ENCODE data around the gene SEC14L2. TPM values are rescaled to one million over a fixed set of nuclear protein-coding genes. Genes with fewer than 3 reads are reported as not detected.

Gene SEC14L2
- total RNA-seq, result 1.5 TPM
- long read RNA-seq, full-length matches to known transcripts, result 1 of 2 reads
- long read RNA-seq, partial matches to known transcripts, result 0 of 2 reads
- long read RNA-seq, other reads (novel, unspliced or antisense), result 1 of 2 reads

DNA sequence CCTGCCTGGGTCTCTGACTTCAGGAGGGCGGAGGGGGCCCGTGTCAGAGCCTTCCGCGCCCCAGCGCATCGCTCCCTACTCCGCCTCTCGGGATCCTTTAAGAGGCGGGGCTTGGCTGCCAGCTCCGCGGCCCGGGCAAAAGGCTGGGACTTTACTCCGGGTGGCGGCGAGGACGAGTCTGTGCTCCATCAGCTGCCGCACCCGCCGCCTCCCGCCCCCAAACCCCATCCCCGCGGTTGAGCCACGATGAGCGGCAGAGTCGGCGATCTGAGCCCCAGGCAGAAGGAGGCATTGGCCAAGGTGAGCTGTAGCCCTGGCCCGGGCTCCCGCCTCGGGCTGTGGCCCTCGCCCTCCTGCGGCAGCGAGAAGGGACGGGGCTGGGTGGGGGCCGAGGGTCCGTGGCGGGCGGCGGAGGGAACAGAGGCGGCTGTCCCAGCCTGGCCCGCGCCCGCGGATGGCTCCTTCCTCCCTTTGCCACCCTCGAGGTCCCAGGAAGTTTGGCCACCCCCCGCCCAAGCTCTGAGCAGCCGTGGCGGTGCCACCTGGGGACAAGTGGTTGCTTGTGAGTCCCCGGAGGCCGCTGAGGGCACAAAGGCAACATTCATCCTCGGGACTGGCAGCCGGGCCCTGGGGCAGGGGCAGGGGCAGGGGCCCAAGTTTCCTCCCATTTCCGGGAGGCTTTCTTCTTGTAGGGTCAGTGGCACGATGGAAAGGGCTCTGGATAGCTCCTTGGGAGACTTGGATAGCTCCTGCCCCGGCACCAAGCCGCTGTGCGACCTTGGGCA lies at the start of gene SEC14L2:
Gene SEC14L2 (plus strand): TSS at position 148 of the 785 bp plus-strand sequence. CDS start 99 bp downstream, at position 247.
- peak; percentile 82 for DNase-seq
- intact Hi-C loops (cut with DNase I), result no loop called here
- peak; percentile 82 for ATAC-seq (ENCODE audit: poor library complexity)

DNA sequence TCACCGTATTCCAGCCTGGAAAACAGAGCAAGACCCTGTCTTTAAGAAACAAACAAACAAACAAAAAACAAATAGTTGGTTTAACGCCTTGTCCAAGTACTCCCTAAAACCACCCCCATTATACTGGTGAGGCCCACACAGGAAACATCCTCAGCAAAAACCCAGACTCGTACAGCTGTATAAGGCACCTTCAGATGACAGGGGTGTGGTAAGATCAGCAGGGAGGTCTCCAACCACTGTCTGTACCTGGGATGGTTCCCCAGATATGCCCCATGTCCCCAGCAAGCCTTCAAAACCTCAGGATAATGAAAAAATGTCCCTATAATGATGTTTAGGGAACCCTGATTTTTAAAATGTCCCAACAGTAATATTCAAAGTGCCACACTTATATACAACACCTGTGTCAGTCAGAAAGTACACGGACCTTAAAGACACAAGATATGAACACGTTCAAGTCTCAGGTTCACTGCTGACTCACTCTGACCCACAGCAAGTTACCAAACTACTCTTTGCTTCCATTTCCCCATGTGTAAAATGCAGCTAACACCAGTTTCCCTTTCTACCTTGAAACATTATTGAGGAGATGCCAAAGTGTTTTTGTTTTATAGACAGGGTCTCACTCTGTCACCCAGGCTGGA lies 49.4 kb upstream of the SEC14L2 start:
- ATAC-seq (ENCODE audit: poor library complexity), result no peak
- DNase-seq, result no peak

DNA sequence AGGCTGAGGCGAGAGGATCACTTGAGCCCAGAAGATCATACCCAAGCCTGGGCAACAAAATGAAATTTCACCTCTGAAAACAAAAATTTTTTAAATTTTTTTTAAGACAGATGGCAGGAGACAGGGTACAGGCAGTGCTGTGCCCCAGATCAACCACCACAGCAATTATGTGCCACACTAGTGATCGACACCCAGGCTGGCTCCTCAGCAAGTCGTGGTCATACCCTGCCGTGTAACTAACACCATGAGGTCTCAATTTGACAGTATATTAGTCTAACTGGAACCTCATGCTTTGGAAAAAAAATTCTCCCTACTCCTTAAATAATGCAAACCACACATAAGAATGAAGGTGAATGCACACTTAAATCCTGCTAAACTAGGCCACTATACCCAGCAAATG lies 48.4 kb upstream of the SEC14L2 start:
- no peak for ATAC-seq (ENCODE audit: poor library complexity)
- intact Hi-C loops (cut with DNase I), result no loop called here
- no peak for DNase-seq

More for the DNA sequence above, 49.4 kb upstream of the SEC14L2 start:
- intact Hi-C loops (cut with DNase I), result no loop called here

DNA sequence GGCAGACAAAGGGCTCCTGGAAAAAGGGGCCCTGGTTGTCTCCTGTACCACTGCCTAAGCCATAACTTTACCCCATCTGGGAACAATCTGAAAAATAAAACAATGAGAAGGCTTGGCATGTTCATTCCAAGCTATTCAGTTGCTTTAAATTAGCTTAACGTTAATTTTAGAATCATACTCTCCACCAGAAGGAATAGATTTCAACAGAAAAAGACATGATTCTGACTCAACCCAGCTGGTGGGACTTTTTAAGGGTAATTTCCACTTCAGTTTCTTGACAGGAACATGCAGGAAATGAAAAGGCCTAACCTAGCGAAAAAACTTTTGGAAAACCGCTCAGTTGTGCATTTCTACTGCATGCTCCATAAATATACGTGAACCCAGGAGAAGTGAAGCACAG lies 48.0 kb upstream of the SEC14L2 start:
- intact Hi-C loops (cut with DNase I), result no loop called here
- ATAC-seq (ENCODE audit: poor library complexity), result no peak
- no peak for DNase-seq

DNA sequence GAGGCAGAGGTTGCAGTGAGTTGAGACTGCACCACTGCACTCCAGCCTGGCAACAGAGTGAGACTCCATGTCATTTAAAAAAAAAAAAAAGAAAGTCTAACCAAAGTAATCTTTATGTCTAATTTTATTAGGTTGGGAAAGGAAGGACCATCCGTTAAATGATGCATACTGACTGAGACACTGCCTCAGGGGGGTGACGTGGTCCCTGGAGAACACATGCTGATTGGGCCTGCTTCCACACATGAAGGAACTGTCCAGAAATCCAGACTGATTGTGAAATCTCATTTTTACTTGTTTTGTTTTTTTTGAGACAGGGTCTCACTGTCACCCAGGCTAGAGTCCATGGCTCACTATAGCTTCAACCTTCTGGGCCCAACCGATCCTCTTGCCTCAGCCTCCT lies 45.6 kb upstream of the SEC14L2 start:
- no peak for DNase-seq
- ATAC-seq (ENCODE audit: poor library complexity), result no peak
- intact Hi-C loops (cut with DNase I), result no loop called here

DNA sequence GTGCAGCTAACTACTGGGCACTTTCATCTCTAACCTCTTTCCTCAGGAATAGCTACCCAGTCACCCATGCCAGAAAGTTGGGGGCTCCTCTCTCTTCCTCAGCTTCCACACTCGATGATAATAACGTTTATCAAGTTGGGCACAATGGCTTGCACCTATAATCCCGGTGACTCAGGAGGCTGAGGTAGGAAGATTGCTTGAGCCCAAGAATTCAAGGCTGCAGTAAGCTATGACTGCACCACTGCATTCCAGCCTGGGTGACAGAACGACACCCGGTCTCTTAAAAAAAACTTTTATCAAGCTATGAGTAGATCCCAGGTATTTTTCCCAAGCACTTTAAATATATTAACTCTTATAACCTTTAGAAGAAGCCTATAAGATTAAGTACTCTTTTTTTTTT lies 42.2 kb upstream of the SEC14L2 start:
- ATAC-seq (ENCODE audit: poor library complexity) (no peak), DNase-seq (no peak)
- intact Hi-C loops (cut with DNase I), result no loop called here

DNA sequence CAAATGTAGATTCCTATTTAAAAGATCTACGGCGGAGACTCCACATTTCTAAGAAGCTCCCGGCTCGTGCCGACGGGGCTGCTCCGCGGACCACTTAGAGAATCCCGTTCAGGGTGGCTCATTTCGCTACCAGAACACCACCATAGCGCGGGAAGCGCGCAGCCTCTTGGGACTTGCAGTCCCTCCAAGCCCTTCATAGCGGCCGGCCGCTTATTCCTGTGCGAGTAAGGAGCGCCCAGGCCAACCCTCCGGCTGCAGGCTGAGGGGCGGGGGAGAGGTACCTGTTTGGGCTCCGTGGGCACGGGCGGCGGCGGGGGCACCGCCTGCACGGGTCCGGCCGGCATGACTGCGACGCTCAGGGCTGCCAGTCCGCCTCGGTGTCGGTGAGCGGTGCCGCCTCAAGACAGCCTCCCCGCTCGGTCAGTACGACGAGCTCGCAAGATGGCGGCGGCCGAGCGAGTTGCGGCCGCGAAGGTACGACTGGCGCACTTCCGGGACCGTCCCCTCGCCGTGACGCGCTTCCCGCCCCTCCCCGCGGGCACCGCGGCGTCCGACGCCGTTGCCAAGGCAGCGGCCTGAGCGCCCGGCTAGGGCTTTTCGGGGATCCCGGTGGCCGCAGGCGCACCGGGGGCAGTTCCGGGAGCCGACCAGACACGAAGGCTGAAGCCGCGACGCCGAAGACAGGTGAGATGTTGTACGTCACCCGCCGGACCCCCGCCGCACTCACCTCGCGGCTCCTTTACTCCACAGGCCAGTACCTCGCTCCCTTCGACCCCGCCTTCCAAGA lies 40.2 kb upstream of the SEC14L2 start, which contains the start of the genes CCDC157 and SF3A1:
Gene CCDC157 (plus strand): TSS at position 559 of the 787 bp plus-strand sequence. CDS start 8,994 bp downstream, outside the sequence.
Gene SF3A1 (minus strand): TSS at position 446 of the 787 bp plus-strand sequence. CDS start 102 bp downstream, at position 344.
- DNase-seq (peak; percentile 93), ATAC-seq (ENCODE audit: poor library complexity) (peak; percentile 99)
- intact Hi-C loops (cut with DNase I), result no loop called here

DNA sequence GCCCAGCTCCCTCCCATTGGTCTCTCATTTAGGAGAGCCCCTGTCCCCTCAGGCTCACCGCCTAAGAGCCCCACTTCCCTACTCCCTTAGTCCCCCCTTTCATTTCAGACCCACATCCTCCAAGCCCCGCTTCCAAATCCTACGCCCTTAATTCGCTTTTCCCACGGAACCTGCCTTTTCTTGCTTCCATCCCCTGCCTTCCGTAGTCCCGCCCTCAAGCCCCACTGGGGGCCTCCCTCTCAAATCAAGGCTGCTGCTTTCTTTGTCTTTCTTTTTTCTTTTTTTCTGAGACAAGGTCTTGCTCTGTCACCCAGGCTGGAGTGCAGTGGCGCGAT lies 39.6 kb upstream of the SEC14L2 start:
- no peak for DNase-seq
- intact Hi-C loops (cut with DNase I), result no loop called here
- ATAC-seq (ENCODE audit: poor library complexity), result peak; percentile 2

DNA sequence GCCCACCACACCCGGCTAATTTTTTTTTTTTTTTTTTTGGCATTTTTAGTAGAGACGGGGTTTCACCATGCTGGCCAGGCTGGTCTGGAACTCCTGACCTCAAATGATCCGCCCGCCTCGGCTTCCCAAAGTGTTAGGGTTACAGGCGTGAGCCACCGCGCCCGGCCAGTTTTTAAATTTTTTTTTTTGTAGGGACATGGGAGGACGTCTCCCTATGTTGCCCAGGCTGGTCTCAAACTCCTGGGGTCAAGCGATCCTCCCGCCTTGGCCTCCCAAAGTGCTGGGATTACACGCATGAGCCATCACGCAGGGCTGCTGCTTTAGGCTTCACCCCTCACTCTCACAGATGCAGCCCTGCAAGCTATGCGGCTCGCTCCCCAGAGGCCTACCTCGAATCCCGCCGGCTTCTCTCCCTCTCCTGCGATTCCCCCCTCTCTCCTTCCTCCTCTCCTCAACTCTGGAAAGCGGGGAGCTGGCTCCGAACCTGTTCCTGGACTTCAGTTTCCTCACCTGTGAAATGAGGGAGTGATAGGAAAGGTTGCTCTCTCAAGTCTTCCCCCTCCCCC lies 39.1 kb upstream of the SEC14L2 start:
- ATAC-seq (ENCODE audit: poor library complexity) (no peak), DNase-seq (no peak)
- intact Hi-C loops (cut with DNase I), result no loop called here

DNA sequence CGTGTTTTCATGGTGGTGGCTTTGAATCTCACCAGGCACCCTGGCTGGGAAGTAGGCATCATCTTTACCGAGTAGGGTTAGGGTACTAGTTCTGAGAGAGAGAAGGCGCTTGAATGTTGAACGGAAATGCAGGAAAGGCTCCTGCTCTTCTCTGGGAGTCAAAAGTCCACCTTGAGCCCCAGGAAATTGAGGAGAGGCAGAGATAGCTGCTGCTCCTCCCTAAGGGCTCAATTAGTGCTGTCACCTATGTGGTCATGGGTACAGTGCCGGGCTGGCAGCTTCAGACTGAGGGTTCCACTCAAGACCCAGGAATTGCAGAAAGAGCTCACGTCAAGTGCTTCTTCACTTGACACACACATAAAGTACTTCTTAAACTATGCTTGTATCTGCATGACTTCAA lies 38.3 kb upstream of the SEC14L2 start:
- no peak for DNase-seq
- ATAC-seq (ENCODE audit: poor library complexity), result no peak
- intact Hi-C loops (cut with DNase I), result no loop called here

DNA sequence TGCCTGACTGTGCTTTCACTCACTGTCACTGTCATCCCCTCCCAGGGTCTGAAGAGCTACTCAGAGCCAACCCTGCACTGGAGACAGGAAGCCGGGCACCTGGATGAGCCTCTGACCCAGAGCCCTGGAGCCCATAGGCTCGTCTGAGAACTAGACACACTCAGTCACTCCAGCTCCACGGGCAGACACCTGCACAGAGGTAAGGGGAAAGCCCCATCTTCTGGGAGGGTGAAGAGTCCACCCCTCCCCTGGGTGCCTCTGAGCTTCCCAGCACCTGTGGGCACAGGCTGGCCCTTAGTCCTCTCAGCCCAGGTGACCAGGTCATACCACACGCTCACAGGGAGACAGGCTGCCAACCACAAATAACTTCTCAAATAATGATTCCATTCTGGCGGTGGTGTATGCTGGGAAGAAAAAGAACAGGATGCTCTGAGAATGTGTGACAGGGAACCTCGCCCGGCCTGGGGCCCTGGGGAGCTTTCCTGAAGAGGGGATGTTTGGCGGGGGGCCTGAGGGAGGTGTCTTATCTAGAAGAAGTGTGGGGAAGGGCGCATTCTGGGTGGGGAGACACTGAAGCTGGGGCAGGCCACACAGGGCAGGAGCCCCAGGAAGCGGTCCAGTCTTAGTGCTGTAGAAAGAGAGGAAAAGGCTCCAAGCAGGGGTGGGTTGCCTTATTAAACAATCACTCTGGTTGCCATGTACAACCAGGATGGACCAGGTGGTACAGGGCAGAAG lies 34.7 kb upstream of the SEC14L2 start:
- no peak for ATAC-seq (ENCODE audit: poor library complexity)
- no peak for DNase-seq
- intact Hi-C loops (cut with DNase I), result no loop called here

DNA sequence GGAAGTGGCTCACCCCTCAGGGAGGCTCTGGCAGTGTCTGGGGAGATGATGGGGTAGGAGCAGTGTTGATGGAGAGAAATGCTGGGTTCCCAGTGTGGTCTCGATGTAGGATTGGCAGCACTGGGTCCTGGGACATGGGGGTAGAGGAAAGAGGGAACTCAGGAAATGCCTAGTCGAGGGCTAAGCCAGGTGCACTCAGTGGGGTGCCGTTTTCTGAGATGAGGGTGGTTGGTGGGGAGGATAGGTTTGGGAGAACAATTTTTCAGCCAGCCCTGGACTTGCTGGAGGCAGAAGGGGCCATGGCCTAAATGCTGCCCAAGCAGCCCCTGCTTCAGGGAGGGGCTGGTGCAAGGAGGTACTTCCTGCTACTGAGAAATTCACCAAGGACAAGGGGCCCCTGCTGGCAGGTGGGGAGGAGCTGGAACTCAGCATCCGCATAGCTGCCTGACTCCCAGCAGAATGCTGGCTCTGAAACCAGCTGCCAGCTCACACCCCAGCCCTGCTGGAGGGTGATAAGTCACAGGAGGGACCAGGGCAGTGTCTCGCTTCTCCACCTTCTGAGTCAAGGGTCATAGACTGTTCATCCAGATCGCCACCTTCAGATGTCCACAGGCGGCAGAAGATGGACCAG lies 34.1 kb upstream of the SEC14L2 start:
- ATAC-seq (ENCODE audit: poor library complexity) (no peak), DNase-seq (no peak)
- intact Hi-C loops (cut with DNase I), result no loop called here

DNA sequence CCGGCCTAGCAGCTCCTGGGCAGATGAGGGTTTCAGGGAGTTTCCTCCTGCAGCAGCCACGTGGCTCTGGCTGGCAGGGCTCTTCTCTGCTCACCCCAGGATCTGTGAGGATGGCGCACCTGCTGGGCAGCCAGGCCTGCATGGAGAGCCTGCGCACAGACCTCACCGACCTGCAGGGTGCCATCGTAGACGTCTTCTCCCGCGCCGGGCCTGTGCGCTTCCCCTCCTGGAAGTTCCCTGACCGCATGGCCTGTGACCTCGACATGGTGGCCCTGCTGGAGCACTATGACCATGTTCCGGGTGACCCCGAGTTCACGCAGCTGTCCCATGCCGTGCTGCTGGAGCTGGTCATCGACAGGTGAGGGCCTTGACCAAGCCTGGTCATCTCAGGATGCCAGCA lies 30.9 kb upstream of the SEC14L2 start:
- ATAC-seq (ENCODE audit: poor library complexity) (no peak), DNase-seq (no peak)
- intact Hi-C loops (cut with DNase I), result no loop called here

DNA sequence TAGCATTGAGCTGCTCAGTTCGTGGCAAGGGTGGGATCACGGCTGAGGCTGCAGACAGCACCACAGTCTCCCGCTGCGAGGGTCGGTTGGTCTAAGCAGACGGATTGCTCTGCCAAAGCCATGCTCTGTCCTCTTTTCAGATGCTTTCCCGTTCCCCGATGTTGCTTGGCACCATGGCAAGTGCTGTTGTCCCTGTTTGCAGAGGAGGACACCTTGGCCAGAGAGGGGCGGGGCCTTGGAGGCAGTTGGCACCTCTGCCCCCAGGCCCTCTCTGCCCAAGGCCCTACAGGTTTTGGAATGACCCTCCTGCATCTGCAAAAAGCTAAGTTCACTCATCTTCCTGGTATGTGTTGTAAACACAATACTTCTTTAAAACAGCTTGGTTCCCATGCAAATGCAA lies 28.4 kb upstream of the SEC14L2 start:
- intact Hi-C loops (cut with DNase I), result no loop called here
- DNase-seq, result no peak
- no peak for ATAC-seq (ENCODE audit: poor library complexity)

DNA sequence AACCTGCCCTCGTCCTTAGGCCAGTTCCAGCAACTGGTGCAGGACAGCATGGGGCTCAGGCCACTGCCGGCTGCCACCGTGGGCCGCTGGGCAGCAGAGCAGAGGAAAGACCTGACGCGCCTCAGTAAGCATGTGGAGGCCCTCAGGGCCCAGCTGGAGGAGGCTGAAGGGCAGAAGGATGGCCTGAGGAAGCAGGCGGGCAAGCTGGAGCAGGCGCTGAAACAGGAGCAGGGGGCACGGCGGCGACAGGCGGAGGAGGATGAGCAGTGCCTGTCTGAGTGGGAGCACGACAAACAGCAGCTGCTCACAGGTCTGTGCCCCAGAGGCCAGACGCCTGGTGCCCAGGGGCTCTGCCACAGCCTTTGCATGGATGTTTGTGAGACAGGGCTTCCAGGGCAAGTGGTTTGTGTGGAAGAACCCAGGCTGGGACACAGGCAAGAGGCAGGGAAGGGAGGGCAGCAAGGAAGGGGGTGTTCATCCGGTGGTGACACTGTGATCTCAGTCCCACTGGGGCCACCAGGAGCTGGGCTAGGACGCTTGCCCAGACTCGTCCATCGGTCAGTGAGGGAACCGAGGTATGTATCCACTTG lies 26.1 kb upstream of the SEC14L2 start:
- intact Hi-C loops (cut with DNase I), result no loop called here
- no peak for DNase-seq
- no peak for ATAC-seq (ENCODE audit: poor library complexity)

DNA sequence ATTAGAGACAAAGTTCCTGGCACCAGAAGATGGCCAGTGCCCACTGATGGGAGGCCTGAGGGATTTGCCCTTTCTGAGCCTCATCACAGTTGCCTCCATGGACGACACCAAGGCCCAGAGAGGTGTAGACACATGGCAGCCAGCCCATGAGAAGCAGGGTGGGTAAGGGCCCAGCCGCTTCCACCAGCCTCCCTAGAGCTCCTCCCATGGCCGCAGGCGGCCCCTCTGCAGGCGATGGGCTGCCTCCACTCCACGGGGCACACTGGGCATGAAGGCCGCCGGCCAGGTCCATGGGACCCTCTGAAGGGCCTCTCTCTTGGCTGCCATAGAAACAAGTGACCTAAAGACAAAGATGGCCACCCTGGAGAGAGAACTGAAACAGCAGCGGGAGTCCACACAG lies 25.5 kb upstream of the SEC14L2 start:
- DNase-seq (no peak), ATAC-seq (ENCODE audit: poor library complexity) (no peak)
- intact Hi-C loops (cut with DNase I), result no loop called here

DNA sequence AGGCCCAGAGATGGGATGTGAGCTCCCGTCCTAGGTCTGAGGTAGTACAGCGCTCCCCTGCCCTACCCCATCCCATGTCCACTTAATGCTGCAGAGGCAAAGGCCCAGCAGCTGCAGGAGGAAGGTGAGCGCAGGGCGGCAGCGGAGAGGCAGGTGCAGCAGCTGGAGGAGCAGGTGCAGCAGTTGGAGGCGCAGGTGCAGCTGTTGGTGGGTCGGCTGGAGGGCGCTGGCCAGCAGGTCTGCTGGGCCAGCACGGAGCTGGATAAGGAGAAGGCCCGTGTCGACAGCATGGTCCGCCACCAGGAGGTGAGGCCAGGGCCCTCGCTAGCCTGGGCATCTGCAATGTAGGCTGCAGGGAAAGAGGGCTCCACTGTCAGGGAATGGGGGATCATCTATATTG lies 24.8 kb upstream of the SEC14L2 start:
- intact Hi-C loops (cut with DNase I), result no loop called here
- ATAC-seq (ENCODE audit: poor library complexity) (no peak), DNase-seq (no peak)

DNA sequence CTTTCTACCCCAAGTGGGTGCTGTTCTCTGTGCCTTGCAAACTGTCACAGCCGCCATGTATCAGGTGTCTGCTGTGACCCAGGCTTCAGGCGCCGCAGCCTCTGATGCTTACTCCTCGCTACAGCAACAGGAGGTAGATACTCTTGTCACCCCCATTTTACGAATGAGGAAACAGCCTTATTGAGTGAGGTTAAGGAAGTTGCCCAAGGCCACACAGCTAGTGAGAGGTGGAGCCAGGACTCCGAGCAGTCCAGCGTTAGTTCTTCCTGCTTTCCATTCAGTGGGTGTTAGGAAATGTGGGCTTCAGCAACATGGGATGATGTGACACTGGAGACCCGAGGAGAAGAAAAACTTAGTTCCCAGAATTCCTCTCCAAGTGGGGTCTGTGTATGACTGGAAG lies 23.9 kb upstream of the SEC14L2 start:
- DNase-seq (no peak), ATAC-seq (ENCODE audit: poor library complexity) (peak; percentile 23)
- intact Hi-C loops (cut with DNase I), result no loop called here
